ENCODE data around the gene SDCCAG8. TPM values are rescaled to one million over a fixed set of nuclear protein-coding genes. Genes with fewer than 3 reads are reported as not detected.

Gene SDCCAG8
- polyA plus RNA-seq, 3 donors, result 33.2 to 34.4 (median 33.4) TPM

DNA sequence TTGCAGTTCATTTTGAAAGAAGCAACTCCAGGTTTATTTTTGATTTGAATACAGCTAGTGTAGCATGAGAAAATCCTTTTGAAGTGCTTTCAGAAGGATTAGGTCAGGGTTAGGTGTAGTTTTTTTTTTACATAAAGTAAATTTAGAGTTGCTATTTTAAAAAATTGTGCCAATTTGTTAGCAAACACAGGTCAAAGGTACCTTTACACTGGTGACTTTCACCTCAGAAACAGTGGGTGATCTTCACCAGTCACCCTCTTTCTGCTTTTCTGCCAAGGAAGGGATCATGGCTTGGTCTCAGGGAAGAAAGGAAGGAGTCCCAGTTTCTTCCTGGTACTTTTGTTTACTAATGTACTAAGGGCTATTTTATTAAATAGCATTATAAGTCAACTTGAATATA, 111.5 kb downstream of the SDCCAG8 start:
- no peaks in the 10 kb centered on the region for H3K27me3 ChIP-seq (ENCODE audit: control insufficient read depth in 2 of 2, insufficient read depth in 2 of 2, low read length in 2 of 2)
- no peak overlapping the region for H3K27ac ChIP-seq (ENCODE audit: low read depth in 1 of 2, low read length in 2 of 2)
- H3K36me3 ChIP-seq (replicated peaks in 1 of 2; ENCODE audit: control insufficient read depth in 1 of 2, insufficient read depth in 2 of 2, low read length in 2 of 2), result peaks cover 2 to 8% of the 10 kb centered on the region in 2 donors
- H3K4me1 Mint-ChIP-seq, result no peaks in the 10 kb centered on the region
- no peak overlapping the region for H3K27ac Mint-ChIP-seq
- no peak overlapping the region for H3K9ac ChIP-seq (ENCODE audit: insufficient read depth, low read length, poor library complexity, severe bottlenecking)
- H3K36me3 Mint-ChIP-seq, result peaks cover 13 to 18% of the 10 kb centered on the region in 2 donors
- H3K79me2 ChIP-seq (ENCODE audit: insufficient read depth, low read length), result no peaks in the 10 kb centered on the region
- H4K20me1 ChIP-seq (ENCODE audit: insufficient read depth, low read length), result no peaks in the 10 kb centered on the region
- no peak overlapping the region for H3K4me3 Mint-ChIP-seq
- H3K4me1 ChIP-seq (ENCODE audit: control insufficient read depth in 1 of 2, insufficient read depth in 2 of 2, low read length in 2 of 2), result no peaks in the 10 kb centered on the region
- no peak for TF ChIP-seq CTCF (IDR thresholded peaks at IDR 0.05)
- peaks cover 0 to 2% (median 0%) of the 10 kb centered on the region in 7 donors for H3K9me3 Mint-ChIP-seq
- no peaks in the 10 kb centered on the region for H3K27me3 Mint-ChIP-seq (ENCODE audit: low read depth in 3 of 3)
- intact Hi-C loops (cut with micrococcal nuclease), result no loop called here
- H3K4me2 ChIP-seq (replicated peaks; ENCODE audit: extremely low read depth, low read length, poor library complexity, severe bottlenecking), result no peak overlapping the region
- no peak overlapping the region for H3K4me3 ChIP-seq (replicated peaks in 1 of 3; ENCODE audit: low read depth in 2 of 3, low read length in 3 of 3)
- H2AFZ ChIP-seq (ENCODE audit: insufficient read depth, low read depth, low read length, poor library complexity, severe bottlenecking), result no peak overlapping the region
- no peaks in the 10 kb centered on the region for H3K9me3 ChIP-seq (replicated peaks in 1 of 2; ENCODE audit: control insufficient read depth in 1 of 2, insufficient read depth in 1 of 2, low read length in 2 of 2)
- DNase-seq, result no peak

- H3K27me3 ChIP-seq (ENCODE audit: control insufficient read depth in 2 of 2, insufficient read depth in 2 of 2, low read length in 2 of 2), result no peaks in the 10 kb centered on the region
- intact Hi-C loops (cut with micrococcal nuclease), result no loop called here
- H3K79me2 ChIP-seq (ENCODE audit: insufficient read depth, low read length), result no peaks in the 10 kb centered on the region
- no peaks in the 10 kb centered on the region for H3K4me1 ChIP-seq (ENCODE audit: control insufficient read depth in 1 of 2, insufficient read depth in 2 of 2, low read length in 2 of 2)
- Mint-ChIP-seq H3K9me3 (peaks cover 6 to 12% (median 7%) of the 10 kb centered on the region in 7 donors), H3K36me3 (peaks cover 14 to 25% of the 10 kb centered on the region in 2 donors), H3K27me3 (ENCODE audit: low read depth in 3 of 3) (no peaks in the 10 kb centered on the region), H3K4me1 (no peaks in the 10 kb centered on the region), H3K27ac (no peak overlapping the region), H3K4me3 (no peak overlapping the region)
- 100% methylated on average over 4 of the region's 4 CpGs for WGBS (ENCODE audit: insufficient coverage)
- peaks cover 0 to 7% of the 10 kb centered on the region in 2 donors for H3K9me3 ChIP-seq (replicated peaks in 1 of 2; ENCODE audit: control insufficient read depth in 1 of 2, insufficient read depth in 1 of 2, low read length in 2 of 2)
- no peak overlapping the region for H3K4me3 ChIP-seq (replicated peaks in 1 of 3; ENCODE audit: low read depth in 2 of 3, low read length in 3 of 3)
- H4K20me1 ChIP-seq (ENCODE audit: insufficient read depth, low read length), result no peaks in the 10 kb centered on the region
- no peak for TF ChIP-seq CTCF (IDR thresholded peaks at IDR 0.05)
- no peak overlapping the region for H3K9ac ChIP-seq (ENCODE audit: insufficient read depth, low read length, poor library complexity, severe bottlenecking)
- DNase-seq, result no peak
- H3K27ac ChIP-seq (ENCODE audit: low read depth in 1 of 2, low read length in 2 of 2), result no peak overlapping the region
- no peak overlapping the region for H2AFZ ChIP-seq (ENCODE audit: insufficient read depth, low read depth, low read length, poor library complexity, severe bottlenecking)
- peaks cover 5 to 9% of the 10 kb centered on the region in 2 donors for H3K36me3 ChIP-seq (replicated peaks in 1 of 2; ENCODE audit: control insufficient read depth in 1 of 2, insufficient read depth in 2 of 2, low read length in 2 of 2)
- H3K4me2 ChIP-seq (replicated peaks; ENCODE audit: extremely low read depth, low read length, poor library complexity, severe bottlenecking), result no peak overlapping the region
Observed at GRCh38 chr1:243374412-243374811, 118.6 kb downstream of the SDCCAG8 start.

All from CD14-positive monocyte (primary cell).